Endothelial cell of umbilical vein (primary cell): ENCODE data around the gene CARS1. TPM values are rescaled to one million over a fixed set of nuclear protein-coding genes. Genes with fewer than 3 reads are reported as not detected.

ENCODE experiments used
- BruUV-seq: library from RNA; stranded (reverse); fragments of 400-500 nt; replicated peaks from 2 replicates; lab custom pipeline; 2021; lab: Mats Ljungman, UMichigan
- CTCF ChIA-PET: fragments of 300-600, 350-600 bp; sonication (Branson Sonifier 250); formaldehyde crosslinking; loops from one replicate; lab custom pipeline; 2021; ENCODE audit warnings: antibody characterized with exemption, inconsistent platforms; lab: Charles Lee
- POLR2A ChIA-PET: fragments of 300-600, 350-600 bp; sonication (Branson Sonifier 250); formaldehyde crosslinking; loops from one replicate; lab custom pipeline; 2021; ENCODE audit warnings: antibody characterized with exemption, inconsistent platforms; lab: Charles Lee
- DNase-seq: peaks from one replicate; pipeline ENCODE4 v3.0.0-alpha.2; 2011; ENCODE audit warnings: low read depth, low spot score
- FAIRE-seq: peaks from 2 replicates; lab custom pipeline; 2011; peaks lifted over from hg19 to GRCh38; lab: Jason Lieb, UNC
- H2AFZ ChIP-seq: 2 replicates; pipeline ENCODE4 v1.6.0; 2012; ENCODE audit warnings: low read depth, low read length, control low read depth, inconsistent platforms
- H3K27ac ChIP-seq: 2 replicates; pipeline ENCODE4 v1.5.1; 2011; ENCODE audit warnings: low read depth, mild to moderate bottlenecking, control low read depth, low read length, moderate library complexity; ENCODE audit not compliant: insufficient read depth
- H3K27me3 ChIP-seq, 2 experiments: 2 replicates each; pipeline versions ENCODE4 v1.6.0 to v1.6.1; 2011; ENCODE audit warnings: low read length in 2 of 2, mixed read lengths in 1 of 2; ENCODE audit not compliant: control insufficient read depth in 2 of 2, insufficient read depth in 2 of 2
- H3K36me3 ChIP-seq, 2 experiments: 2 replicates in 1 of 2; 3 replicates in 1 of 2; pipeline ENCODE4 v1.5.1; 2011; ENCODE audit warnings: low read length in 2 of 2, mild to moderate bottlenecking in 1 of 2, moderate library complexity in 1 of 2; ENCODE audit not compliant: control insufficient read depth in 2 of 2, insufficient read depth in 2 of 2; ENCODE audit errors: extremely low read depth in 1 of 2
- H3K4me1 ChIP-seq: 3 replicates; pipeline ENCODE4 v1.5.1; 2011; ENCODE audit warnings: mild to moderate bottlenecking, low read length; ENCODE audit not compliant: control insufficient read depth, insufficient read depth; ENCODE audit errors: extremely low read depth
- H3K4me2 ChIP-seq: 2 replicates; pipeline ENCODE4 v1.6.1; 2011; ENCODE audit warnings: low read length, control low read depth, mixed read lengths; ENCODE audit not compliant: insufficient read depth
- H3K4me3 ChIP-seq, 3 experiments: fragments of 200-600 bp in 1 of 3; sonication (generic), shearing (Covaris generic) in 1 of 3; replicated peaks in 1 of 3; 2 replicates each; pipeline ENCODE4 v1.5.1; 2011 to 2016; ENCODE audit warnings: control low read depth in 3 of 3, low read length in 3 of 3, mild to moderate bottlenecking in 2 of 3, inconsistent platforms in 1 of 3, low read depth in 1 of 3, moderate library complexity in 1 of 3; ENCODE audit not compliant: insufficient read depth in 1 of 3
- H3K79me2 ChIP-seq: 2 replicates; pipeline ENCODE4 v1.6.0; 2012; ENCODE audit warnings: low read length, inconsistent platforms; ENCODE audit not compliant: control insufficient read depth, insufficient read depth
- H3K9ac ChIP-seq: replicated peaks from 2 replicates; pipeline ENCODE3; 2011; ENCODE audit warnings: low read length, control low read depth; ENCODE audit not compliant: insufficient read depth; ENCODE audit errors: extremely low read depth
- H3K9me1 ChIP-seq: replicated peaks from 3 replicates; pipeline ENCODE4 v1.6.0; 2011; ENCODE audit warnings: mild to moderate bottlenecking, low read length; ENCODE audit not compliant: control insufficient read depth, insufficient read depth; ENCODE audit errors: extremely low read depth
- H3K9me3 ChIP-seq: replicated peaks from 2 replicates; pipeline ENCODE4 v1.5.1; 2012; ENCODE audit warnings: low read length, inconsistent platforms; ENCODE audit not compliant: control insufficient read depth, insufficient read depth
- H4K20me1 ChIP-seq: replicated peaks from 2 replicates; pipeline ENCODE3; 2011; ENCODE audit warnings: mild to moderate bottlenecking, low read length; ENCODE audit not compliant: control insufficient read depth, insufficient read depth; ENCODE audit errors: extremely low read depth
- CTCF ChIP-seq, 2 donors: IDR thresholded peaks; 1 replicate in 1 of 2; 2 replicates in 1 of 2; pipeline ENCODE4 v1.5.1; 2011; ENCODE audit warnings: low read length in 2 of 2, mild to moderate bottlenecking in 2 of 2, moderate library complexity in 2 of 2, control low read depth in 1 of 2, inconsistent platforms in 1 of 2, low read depth in 1 of 2; ENCODE audit not compliant: insufficient read depth in 1 of 2; ENCODE audit errors: extremely low read depth in 1 of 2
- EZH2 ChIP-seq: IDR thresholded peaks from 2 replicates; pipeline ENCODE4 v1.6.1; 2012; ENCODE audit warnings: borderline replicate concordance, low read depth, mild to moderate bottlenecking, moderate library complexity, low read length, inconsistent platforms; ENCODE audit not compliant: severe bottlenecking
- FOS ChIP-seq: IDR thresholded peaks from 2 replicates; pipeline ENCODE4 v1.6.1; 2011; ENCODE audit warnings: mild to moderate bottlenecking, low read length, moderate library complexity, borderline replicate concordance; ENCODE audit not compliant: insufficient read depth
- GATA2 ChIP-seq: IDR thresholded peaks from 2 replicates; pipeline ENCODE4 v1.7.0; 2011; ENCODE audit warnings: low read depth, mild to moderate bottlenecking, moderate library complexity, mixed read lengths, low read length; ENCODE audit not compliant: insufficient read length, insufficient read depth
- JUN ChIP-seq: IDR thresholded peaks from 2 replicates; pipeline ENCODE4 v1.6.1; 2011; ENCODE audit warnings: borderline replicate concordance, low read depth; ENCODE audit not compliant: insufficient read length, insufficient read depth
- MAX ChIP-seq: IDR thresholded peaks from 2 replicates; pipeline ENCODE4 v1.6.1; 2011; ENCODE audit not compliant: insufficient read depth, insufficient read length
- MYC ChIP-seq: IDR thresholded peaks from one replicate; pipeline ENCODE4 v1.6.1; 2011; ENCODE audit warnings: mild to moderate bottlenecking, low read depth, low read length
- POLR2A ChIP-seq: IDR thresholded peaks from 2 replicates; pipeline ENCODE4 v1.6.1; 2012; ENCODE audit warnings: low read depth, mild to moderate bottlenecking, control low read depth, low read length
- POLR2AphosphoS5 ChIP-seq: IDR thresholded peaks from 2 replicates; pipeline ENCODE4 v1.6.1; 2012; ENCODE audit warnings: low read depth, mild to moderate bottlenecking, control low read depth, low read length, moderate library complexity; ENCODE audit not compliant: insufficient read depth
- dilution Hi-C: fragments of 300-500 bp; cut with MboI; formaldehyde crosslinking; loops from one replicate; pipeline ENCODE4 v1.15.0; 2019; ENCODE audit warnings: low sequenced_read_pairs; ENCODE audit not compliant: extremely low pct_ligation_motif_present
- intact Hi-C: fragments of 100-400 bp; cut with micrococcal nuclease; formaldehyde crosslinking; loops from one replicate; pipeline ENCODE4 v1.10.0; 2022
- polyA plus RNA-seq, 4 experiments: library from polyadenylated mRNA; depleted of rRNA in 3 of 4; stranded (reverse) in 3 of 4; unstranded in 1 of 4; fragments of >200 nt; gene quantifications; 2 replicates each; pipeline versions ENCODE4 v1.2.1 to v1.2.3, GENCODE V29; 2011 to 2012; ENCODE audit warnings: missing spikeins in 1 of 4
- total RNA-seq: library from RNA; stranded (reverse); gene quantifications from 2 replicates; pipeline ENCODE4 v1.2.3, GENCODE V29; 2021

The CARS1 gene
- total and polyA plus RNA-seq, 2 donors (not counting 3 experiments of a cell fraction or from before 2014, with no cell fraction given): 43.5 to 66.2 TPM

GRCh38 chr11:3026803-3027202, 30.4 kb downstream of the CARS1 start:
- CTCF ChIA-PET: interaction anchor here (1.4 kb wide), 1 partner anchor 65 kb away, joined by 3 read pairs; no protein-coding TSS in a partner anchor

More at GRCh38 chr11:3026803-3027202, 30.4 kb downstream of the CARS1 start:
- intact Hi-C loops: no loop called here
- TF ChIP-seq CTCF (IDR thresholded peaks at IDR 0.05; ENCODE audit: extremely low read depth in 1 of 2, insufficient read depth in 1 of 2, low read depth in 1 of 2, low read length in 2 of 2) (no peak), POLR2A (no peak), MYC (no peak), JUN (no peak), GATA2 (no peak), EZH2 (no peak), FOS (no peak), POLR2AphosphoS5 (no peak), MAX (no peak)
- H3K27ac ChIP-seq: no peak overlapping the region
- H3K79me2 ChIP-seq: peaks cover 2% of the 10 kb centered on the region
- no peaks in the 10 kb centered on the region for H4K20me1 ChIP-seq
- no peaks in the 10 kb centered on the region for H3K27me3 ChIP-seq
- peaks cover 6% of the 10 kb centered on the region for H3K4me1 ChIP-seq
- POLR2A ChIA-PET: interaction anchor here (1.1 kb wide), 1 partner anchor 98 kb away, joined by 3 read pairs; the partner anchor contains the start of gene PHLDA2
- no peak overlapping the region for H3K4me3 ChIP-seq
- no peak overlapping the region for H3K9ac ChIP-seq
- no TSS peak for BruUV-seq
- no peaks in the 10 kb centered on the region for H3K9me1 ChIP-seq
- no peak overlapping the region for H3K4me2 ChIP-seq
- dilution Hi-C loops: no loop called here
- FAIRE-seq (no peak), DNase-seq (no peak)
- H2AFZ ChIP-seq: no peak overlapping the region
- peaks cover 3 to 28% of the 10 kb centered on the region in 2 experiments for H3K36me3 ChIP-seq
- H3K9me3 ChIP-seq: no peaks in the 10 kb centered on the region
